KMS-11 (cell line): ENCODE measurements around the gene DTNBP1.

Experiments
- H2AFZ ChIP-seq: fragments of 200-600 bp; sonication (generic); 2 replicates; pipeline ENCODE4 v1.6.1; 2016; ENCODE audit warnings: antibody characterized with exemption, mixed run types, low read depth
- H3K27ac ChIP-seq: fragments of 200-600 bp; sonication (generic); 2 replicates; pipeline ENCODE4 v1.6.1; 2016; ENCODE audit warnings: mild to moderate bottlenecking, mixed run types
- H3K27me3 ChIP-seq: fragments of 200-600 bp; sonication (generic); 2 replicates; pipeline ENCODE4 v1.6.1; 2017; ENCODE audit warnings: mild to moderate bottlenecking, low read depth, mixed run types, moderate library complexity; ENCODE audit not compliant: insufficient read depth
- H3K36me3 ChIP-seq: fragments of 200-600 bp; sonication (generic); 2 replicates; pipeline ENCODE4 v1.6.1; 2017; ENCODE audit warnings: mild to moderate bottlenecking, mixed run types; ENCODE audit not compliant: insufficient read depth
- H3K4me1 ChIP-seq: fragments of 200-600 bp; sonication (generic); 2 replicates; pipeline ENCODE4 v1.6.1; 2016; ENCODE audit warnings: mild to moderate bottlenecking, low read depth, mixed run types; ENCODE audit not compliant: poor library complexity, severe bottlenecking
- H3K4me2 ChIP-seq: fragments of 200-600 bp; sonication (generic); 2 replicates; pipeline ENCODE4 v1.7.0; 2016; ENCODE audit warnings: mild to moderate bottlenecking, mixed run types
- H3K4me3 ChIP-seq: fragments of 200-600 bp; sonication (generic); IDR thresholded peaks from 2 replicates; pipeline ENCODE4 v1.6.1; 2017; ENCODE audit warnings: low read depth, low read length, mixed read lengths; ENCODE audit not compliant: insufficient read depth
- H3K79me2 ChIP-seq: fragments of 200-600 bp; sonication (generic); 2 replicates; pipeline ENCODE4 v1.6.1; 2016; ENCODE audit warnings: low read depth, mixed run types; ENCODE audit not compliant: insufficient read depth
- H3K9ac ChIP-seq: fragments of 200-600 bp; sonication (generic); 2 replicates; pipeline ENCODE4 v1.6.1; 2016; ENCODE audit warnings: mild to moderate bottlenecking, mixed run types
- H4K20me1 ChIP-seq: fragments of 200-600 bp; sonication (generic); 2 replicates; pipeline ENCODE4 v1.6.1; 2016; ENCODE audit warnings: mild to moderate bottlenecking, mixed run types; ENCODE audit not compliant: insufficient read depth
- TF ChIP-seq, protein P1 (sequence below): fragments of 200-600 bp; sonication (generic); conservative IDR thresholded peaks from 2 replicates; pipeline ENCODE4 v1.6.1; 2017; ENCODE audit warnings: low read depth, mild to moderate bottlenecking, antibody characterized with exemption, low read length, moderate library complexity, mixed read lengths

The DTNBP1 gene

GRCh38 chr6:15491986-15492269, 170.9 kb downstream of the DTNBP1 start:
- Histone ChIP-seq H3K79me2 (no peaks in the 10 kb centered on the region), H3K27me3 (no peaks in the 10 kb centered on the region), H4K20me1 (no peaks in the 10 kb centered on the region), H3K4me2 (no peak overlapping the region), H3K4me1 (peaks cover 7% of the 10 kb centered on the region), H3K36me3 (no peaks in the 10 kb centered on the region), H2AFZ (no peak overlapping the region), H3K4me3 (no peak overlapping the region), H3K9ac (no peak overlapping the region), H3K27ac (no peak overlapping the region)
- TF ChIP-seq, protein P1, sequence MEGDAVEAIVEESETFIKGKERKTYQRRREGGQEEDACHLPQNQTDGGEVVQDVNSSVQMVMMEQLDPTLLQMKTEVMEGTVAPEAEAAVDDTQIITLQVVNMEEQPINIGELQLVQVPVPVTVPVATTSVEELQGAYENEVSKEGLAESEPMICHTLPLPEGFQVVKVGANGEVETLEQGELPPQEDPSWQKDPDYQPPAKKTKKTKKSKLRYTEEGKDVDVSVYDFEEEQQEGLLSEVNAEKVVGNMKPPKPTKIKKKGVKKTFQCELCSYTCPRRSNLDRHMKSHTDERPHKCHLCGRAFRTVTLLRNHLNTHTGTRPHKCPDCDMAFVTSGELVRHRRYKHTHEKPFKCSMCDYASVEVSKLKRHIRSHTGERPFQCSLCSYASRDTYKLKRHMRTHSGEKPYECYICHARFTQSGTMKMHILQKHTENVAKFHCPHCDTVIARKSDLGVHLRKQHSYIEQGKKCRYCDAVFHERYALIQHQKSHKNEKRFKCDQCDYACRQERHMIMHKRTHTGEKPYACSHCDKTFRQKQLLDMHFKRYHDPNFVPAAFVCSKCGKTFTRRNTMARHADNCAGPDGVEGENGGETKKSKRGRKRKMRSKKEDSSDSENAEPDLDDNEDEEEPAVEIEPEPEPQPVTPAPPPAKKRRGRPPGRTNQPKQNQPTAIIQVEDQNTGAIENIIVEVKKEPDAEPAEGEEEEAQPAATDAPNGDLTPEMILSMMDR: no peak

DNA sequence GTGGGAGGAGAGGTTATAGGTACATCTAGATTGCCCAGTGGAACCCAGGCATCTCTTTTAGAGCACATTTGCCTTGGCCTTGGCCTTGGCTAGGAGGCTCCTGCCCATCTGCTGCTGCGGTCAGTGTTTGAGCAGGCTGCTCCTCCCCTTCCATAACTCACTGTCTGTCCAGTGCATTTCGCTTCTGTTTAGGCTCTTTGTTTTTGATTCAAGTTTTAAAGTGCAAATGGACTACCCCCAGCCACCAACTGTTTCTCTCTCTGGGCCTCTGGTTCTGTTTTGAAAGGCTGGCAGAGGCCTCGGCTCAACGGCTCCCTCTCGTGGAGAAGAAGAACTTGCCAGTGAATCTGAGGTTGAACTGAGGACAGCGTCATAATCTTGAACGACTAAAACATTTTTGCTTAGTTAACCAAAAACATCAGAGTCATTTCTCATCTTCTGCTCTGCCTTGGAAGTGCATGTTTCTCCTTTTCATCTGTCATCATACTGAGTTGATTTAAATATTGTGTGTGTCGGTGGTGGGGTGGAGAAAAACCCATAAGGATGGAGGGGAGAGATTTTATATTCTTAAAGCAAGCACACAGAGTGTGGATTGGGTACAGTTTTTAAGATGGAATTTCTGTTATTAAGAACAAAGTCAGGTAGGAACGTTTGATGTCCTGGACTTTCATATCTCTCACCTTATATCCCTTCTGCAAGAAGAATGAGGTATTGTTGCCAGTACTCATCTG, 171.4 kb downstream of the DTNBP1 start:
- Histone ChIP-seq H3K4me2 (no peak overlapping the region), H4K20me1 (no peaks in the 10 kb centered on the region), H3K9ac (no peak overlapping the region), H3K27me3 (no peaks in the 10 kb centered on the region), H3K4me1 (peaks cover 7% of the 10 kb centered on the region), H3K36me3 (no peaks in the 10 kb centered on the region), H3K27ac (no peak overlapping the region), H3K4me3 (no peak overlapping the region), H2AFZ (no peak overlapping the region), H3K79me2 (no peaks in the 10 kb centered on the region)
- TF ChIP-seq, protein P1: peak; percentile 92

- Histone ChIP-seq H3K4me2 (no peak overlapping the region), H3K27me3 (no peaks in the 10 kb centered on the region), H3K4me3 (no peak overlapping the region), H3K9ac (no peak overlapping the region), H3K4me1 (peaks cover 7% of the 10 kb centered on the region), H3K27ac (no peak overlapping the region), H3K36me3 (no peaks in the 10 kb centered on the region), H3K79me2 (no peaks in the 10 kb centered on the region), H2AFZ (no peak overlapping the region), H4K20me1 (no peaks in the 10 kb centered on the region)
- TF ChIP-seq, protein P1: no peak
These were observed 172.4 kb downstream of the DTNBP1 start for GRCh38 chr6:15490242-15491100.

DNA sequence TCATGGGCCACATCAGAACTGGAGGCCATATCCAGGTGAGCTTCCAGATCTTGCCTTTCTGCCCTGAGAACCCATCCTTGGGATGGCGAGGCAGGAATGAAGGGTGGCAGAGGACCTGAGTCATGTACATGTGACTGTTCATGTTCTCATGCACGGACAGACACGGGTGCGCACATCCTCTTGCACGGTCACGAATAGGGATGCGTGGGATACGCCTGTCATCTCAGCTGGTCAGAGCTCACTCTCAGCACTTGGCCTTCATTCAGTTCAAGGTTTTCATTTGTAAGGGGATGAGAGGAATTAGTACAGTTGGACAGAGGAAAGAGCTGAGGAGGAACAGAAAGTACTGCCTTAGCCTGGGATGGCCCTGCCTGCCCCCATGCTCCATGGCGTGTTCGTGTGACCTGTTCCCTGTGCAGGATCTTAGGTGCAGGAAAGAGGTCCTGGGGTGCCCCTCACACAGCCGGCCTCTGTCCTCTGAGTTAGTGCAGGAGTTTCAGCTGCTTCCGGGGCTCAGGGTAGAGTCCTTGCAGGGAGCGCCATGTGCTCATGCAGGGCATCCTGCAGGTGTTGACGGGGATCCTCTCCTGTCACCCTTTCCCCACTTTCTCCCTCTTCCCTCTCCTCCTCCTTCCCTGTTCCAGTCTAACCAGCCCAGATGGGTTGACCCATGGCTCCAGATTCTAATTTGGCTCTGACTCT, 173.4 kb downstream of the DTNBP1 start:
- Histone ChIP-seq H2AFZ (no peak overlapping the region), H3K79me2 (no peaks in the 10 kb centered on the region), H3K4me1 (peaks cover 7% of the 10 kb centered on the region), H3K9ac (no peak overlapping the region), H3K27ac (no peak overlapping the region), H4K20me1 (no peaks in the 10 kb centered on the region), H3K36me3 (no peaks in the 10 kb centered on the region), H3K27me3 (no peaks in the 10 kb centered on the region), H3K4me3 (no peak overlapping the region), H3K4me2 (no peak overlapping the region)
- TF ChIP-seq, protein P1: no peak
